MM.1S (cell line): ENCODE results near the gene ZBTB43.

Source experiments
- CTCF ChIP-seq: fragments of 300-600 bp; sonication (generic); IDR thresholded peaks from 2 replicates; pipeline ENCODE4 v1.5.1; 2016; ENCODE audit warnings: antibody characterized with exemption, low read length, mixed read lengths
- EZH2 ChIP-seq: fragments of 300-600 bp; sonication (generic); optimal IDR thresholded peaks from 2 replicates; pipeline ENCODE3; 2017; ENCODE audit warnings: low read depth, mild to moderate bottlenecking, antibody characterized with exemption, low read length, mixed read lengths
- EZH2phosphoT487 ChIP-seq: fragments of 300-600 bp; sonication (generic); IDR thresholded peaks from 2 replicates; pipeline ENCODE4 v1.6.1; 2018; ENCODE audit warnings: antibody characterized with exemption, low read length

GRCh38 chr9:126836216-126836615, 31.4 kb downstream of the ZBTB43 start:
- TF ChIP-seq CTCF, result no peak
- no peak for TF ChIP-seq EZH2
- TF ChIP-seq EZH2phosphoT487, result no peak
